GM19240 (cell line): ENCODE data around the gene C9orf57.
A peak's percentile ranks its signal among the peaks of the same experiment; 100 is the strongest.
"Not testable (repeated sequence)": the region's sequence is repeated elsewhere in the genome, so short reads cannot be mapped to it uniquely, and the experiment has no call there.

Experiments used
- DNase-seq: peaks from one replicate; pipeline ENCODE4 v3.0.0; 2011; ENCODE audit warnings: low spot score; ENCODE audit not compliant: insufficient read length

Gene C9orf57, protein sequence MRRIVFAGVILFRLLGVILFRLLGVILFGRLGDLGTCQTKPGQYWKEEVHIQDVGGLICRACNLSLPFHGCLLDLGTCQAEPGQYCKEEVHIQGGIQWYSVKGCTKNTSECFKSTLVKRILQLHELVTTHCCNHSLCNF

DNA sequence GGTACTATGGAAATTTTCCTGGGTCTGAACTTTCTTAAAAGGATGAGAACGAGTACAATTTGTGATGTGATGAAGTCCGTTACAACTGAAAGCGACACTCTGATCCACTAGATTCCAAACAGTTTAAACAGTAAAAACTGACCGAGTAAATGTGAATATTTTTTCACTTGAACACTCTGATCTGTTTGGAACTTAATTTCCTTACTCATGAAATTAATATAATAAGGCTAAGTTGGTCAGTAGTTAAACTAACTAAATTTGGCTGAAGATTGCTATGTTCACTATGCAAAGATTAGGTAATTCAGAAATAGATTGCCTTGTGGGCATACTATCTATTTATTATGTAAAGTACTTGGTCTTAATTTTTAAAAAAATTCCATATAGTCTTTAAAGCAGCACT lies at the start of gene C9orf57:
Gene C9orf57, minus strand, starts transcription at position 101 of the 400 bp plus-strand sequence. CDS start 1,282 bp downstream, outside the sequence.
- no peak for DNase-seq

GRCh38 chr9:72102520-72102919 lies 42.1 kb upstream of the C9orf57 start:
- DNase-seq, result no peak

GRCh38 chr9:72095520-72095919 lies 35.1 kb upstream of the C9orf57 start:
- DNase-seq, result not testable (repeated sequence)

DNA sequence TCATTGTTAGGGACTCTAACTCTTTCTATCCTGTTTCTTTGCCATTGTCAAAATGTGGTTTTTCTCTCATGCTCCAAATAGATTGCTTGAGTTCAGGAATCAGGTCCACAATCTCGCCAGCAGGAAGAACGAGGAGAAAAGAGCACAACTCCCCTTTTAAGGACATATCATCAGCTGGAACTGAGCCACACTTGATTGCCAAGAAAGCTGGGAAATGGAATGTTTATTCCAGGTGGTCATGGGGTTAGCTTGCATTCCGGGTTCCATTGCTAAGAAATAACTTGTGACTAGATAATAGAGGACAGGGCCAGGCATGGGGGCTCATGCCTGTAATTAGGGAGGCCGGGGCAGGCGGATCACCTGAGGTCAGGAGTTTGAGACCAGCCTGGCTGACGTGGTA lies 32.4 kb upstream of the C9orf57 start:
- no peak for DNase-seq

- no peak for DNase-seq
Observed at GRCh38 chr9:72089451-72090130, 29.2 kb upstream of the C9orf57 start.

DNA sequence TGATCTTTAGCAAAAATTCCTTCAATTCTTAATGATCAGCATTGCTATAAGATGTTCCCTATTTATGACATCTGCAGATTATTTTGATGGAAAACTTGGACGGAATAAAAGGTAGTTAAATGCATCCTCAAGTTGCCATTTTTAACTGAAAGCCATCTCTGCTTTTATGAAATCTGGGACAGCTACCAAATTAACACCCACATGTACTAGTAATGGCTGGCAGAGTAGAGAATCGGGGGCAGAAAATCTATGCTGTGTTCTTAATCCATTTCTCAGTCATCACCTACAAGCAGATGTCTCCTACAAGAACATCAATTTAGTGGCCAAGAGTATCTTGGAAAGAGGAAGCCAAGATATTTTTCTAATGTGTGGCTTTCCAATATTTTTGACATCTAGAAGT lies 22.1 kb upstream of the C9orf57 start:
- DNase-seq, result no peak

GRCh38 chr9:72074666-72075065 lies 14.3 kb upstream of the C9orf57 start:
- not testable (repeated sequence) for DNase-seq

GRCh38 chr9:72065076-72065475 lies 4.7 kb upstream of the C9orf57 start:
- no peak for DNase-seq

DNA sequence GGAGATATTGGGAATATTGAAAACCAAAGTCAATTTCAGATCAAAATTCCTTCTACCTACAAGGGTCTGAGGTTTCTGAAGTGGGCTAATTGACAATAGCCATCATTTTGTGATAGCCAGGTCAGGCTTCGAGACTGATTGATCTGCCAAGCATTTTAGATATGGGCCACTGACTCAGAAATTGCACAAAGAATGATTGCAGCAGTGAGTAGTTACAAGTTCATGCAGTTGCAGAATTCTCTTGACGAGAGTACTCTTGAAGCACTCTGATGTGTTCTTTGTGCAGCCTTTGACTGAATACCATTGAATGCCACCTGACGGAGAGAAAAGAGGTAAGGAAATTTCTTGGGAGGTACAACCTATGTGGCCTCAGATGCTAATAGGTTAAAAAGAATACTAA lies 8.3 kb downstream of the C9orf57 start:
- DNase-seq, result no peak

DNA sequence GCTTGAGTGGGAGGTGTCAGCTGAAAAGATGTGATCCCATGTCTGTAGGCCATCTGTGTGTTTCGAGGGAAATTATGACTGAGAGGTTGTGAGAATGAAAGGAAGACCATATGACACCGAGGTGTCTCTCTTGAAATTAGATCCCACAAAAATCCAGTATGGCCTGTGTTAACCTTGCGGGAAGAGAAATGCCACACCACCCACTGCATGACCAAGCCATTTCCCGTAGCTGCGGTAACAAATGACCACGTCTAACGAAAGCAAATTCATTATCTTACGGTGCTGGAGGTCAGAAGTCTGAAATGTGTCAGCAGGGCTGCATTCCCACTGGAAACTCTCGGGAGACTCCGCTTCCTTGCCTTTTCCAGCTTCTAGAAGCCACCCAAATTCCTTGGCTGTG lies 11.6 kb downstream of the C9orf57 start:
- no peak for DNase-seq

GRCh38 chr9:72046630-72047456 lies 13.6 kb downstream of the C9orf57 start:
- no peak for DNase-seq

DNA sequence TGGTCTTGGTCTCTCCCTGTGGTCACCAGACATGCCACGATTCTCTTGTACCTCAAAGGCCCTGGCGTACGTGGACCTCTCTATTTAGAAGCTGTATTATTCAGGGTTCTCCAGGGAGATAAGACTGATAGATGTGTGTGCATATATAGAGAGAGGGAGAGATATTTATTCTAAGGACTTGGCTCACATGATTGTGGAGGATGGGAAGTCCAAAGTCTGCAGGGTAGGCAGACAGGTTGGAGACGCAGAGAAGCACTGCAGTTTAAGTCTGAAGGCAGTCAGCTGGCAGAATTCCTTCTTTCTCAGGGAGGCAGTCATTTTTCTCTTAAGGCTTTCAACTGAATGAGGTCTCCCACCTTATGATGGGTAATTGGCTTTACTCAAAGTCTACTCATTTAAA lies 16.3 kb downstream of the C9orf57 start:
- no peak for DNase-seq

DNA sequence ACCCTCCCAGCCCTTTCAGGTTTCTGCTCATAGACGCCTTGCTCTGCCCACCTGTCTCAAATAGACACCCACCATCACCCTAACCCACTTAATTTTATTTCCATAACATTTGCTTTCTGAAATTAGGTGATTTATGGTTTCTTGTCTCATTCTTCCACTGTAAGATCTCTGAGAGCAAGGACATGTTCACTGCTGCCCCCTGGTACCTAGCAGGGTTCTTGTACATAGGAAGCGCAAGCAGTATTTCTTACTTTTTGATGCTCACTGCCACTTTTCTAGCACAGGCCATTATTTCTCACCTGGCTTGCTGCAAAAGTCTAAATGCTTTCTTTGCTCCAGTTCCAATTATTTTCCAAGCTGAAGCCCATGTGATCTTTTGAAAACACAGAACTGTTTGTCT lies 16.8 kb downstream of the C9orf57 start:
- DNase-seq, result no peak

GRCh38 chr9:72042928-72043327 lies 17.5 kb downstream of the C9orf57 start:
- no peak for DNase-seq

DNA sequence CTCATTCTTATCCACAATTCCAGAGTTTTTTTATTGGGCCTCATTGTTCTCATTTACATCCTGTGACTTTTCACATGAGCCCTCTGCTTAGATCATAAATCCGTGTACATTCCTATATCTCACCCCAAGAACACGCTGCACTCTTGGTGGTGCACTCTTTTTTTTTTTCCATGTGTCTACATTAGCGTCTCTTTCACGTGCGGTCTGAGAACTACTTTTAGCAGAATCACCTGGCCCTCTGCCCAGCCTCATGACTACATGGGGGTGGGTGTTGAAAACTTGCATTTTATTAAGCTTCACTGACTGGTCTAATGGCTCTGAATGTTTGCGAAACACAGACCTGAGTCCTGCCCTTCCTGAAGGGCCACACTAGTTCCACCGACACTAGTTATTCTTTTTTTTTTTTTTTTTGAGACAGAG lies 18.6 kb downstream of the C9orf57 start:
- DNase-seq, result no peak

DNA sequence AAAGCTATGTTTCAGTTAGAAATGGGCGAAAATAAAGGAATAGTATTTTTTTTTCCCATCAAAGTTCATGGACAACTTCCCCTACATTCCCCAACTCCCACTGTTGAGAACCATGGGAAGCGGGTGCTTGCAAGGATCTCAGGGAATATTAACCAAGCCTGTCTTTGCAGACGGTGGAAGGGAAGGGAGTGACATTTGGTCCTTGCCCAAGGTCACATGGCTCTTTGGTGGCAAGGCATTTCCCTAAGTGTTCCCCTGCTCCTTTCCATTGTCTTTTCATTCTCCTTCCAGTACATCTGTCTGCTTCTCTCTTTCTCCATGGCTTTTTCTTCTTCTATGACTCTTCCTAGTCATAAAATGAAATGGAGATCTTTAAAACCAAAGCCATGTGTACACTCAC lies 19.0 kb downstream of the C9orf57 start:
- DNase-seq, result no peak

GRCh38 chr9:72039532-72039931 lies 20.9 kb downstream of the C9orf57 start:
- no peak for DNase-seq

DNA sequence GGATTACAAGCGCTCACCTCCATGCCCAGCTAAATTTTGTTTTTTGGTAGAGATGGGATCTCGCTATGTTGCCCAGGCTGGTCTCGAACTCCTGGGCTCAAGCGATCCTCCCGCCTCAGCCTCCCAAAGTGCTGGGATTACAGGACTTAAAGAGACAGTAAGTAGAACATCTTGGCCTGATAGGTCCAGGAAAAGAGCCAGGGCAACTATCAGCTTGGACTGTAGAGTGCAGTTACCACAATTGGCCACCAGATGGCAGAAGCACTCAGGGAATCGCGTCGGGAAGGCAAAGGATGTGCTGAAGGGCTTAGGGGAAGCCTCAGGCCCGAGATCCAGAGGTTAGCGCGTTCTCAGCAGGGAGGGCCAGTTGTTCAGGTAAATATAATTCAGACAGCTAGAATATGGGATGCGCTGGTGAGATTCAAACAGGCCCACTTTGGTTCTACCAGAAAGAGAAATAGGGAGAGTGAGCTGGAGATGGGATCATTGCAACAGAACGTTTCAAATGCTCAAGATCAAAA lies 21.5 kb downstream of the C9orf57 start:
- DNase-seq, result peak; percentile 72

DNA sequence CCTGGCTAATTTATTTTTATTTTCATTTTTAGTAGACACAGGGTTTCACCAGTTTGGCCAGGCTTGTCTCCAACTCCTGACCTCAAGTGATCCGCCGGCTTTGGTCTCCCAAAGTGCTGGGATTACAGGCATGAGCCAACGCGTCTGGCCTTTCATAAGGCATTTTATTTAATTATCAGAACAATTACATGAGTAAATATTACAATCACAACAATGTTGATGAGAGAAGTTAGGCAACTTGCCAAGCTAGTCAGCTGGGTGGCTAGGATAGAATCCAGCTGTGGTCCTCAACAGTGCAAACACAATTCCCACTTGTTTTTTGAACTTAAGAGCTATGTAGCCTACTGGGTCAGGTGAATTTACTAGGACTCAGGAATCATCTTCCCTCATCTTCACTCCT lies 22.0 kb downstream of the C9orf57 start:
- DNase-seq, result no peak

- DNase-seq, result no peak
Observed at GRCh38 chr9:72037571-72037970, 22.8 kb downstream of the C9orf57 start.

DNA sequence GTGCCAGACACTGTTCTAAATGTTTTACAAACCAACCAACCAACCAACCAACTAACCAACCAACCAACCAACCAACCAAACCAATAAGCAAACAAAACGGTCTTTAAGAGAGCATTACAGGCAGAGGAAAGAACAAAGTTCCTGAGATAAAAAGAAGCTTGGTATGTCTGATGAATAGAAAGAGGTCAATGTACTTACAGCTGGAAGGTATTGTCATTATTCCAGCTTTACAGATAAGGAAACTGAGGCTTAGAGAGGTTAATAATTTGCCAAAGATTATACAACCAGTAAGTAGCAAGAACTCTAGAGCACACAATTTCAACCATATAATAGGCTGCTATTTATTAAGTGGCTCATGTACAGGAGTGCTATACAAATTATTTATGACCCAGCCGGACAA lies 29.6 kb downstream of the C9orf57 start:
- DNase-seq, result no peak

GRCh38 chr9:72029986-72030385 lies 30.4 kb downstream of the C9orf57 start:
- DNase-seq, result no peak
